ENCODE measurements around the gene IQUB. TPM values are rescaled to one million over a fixed set of nuclear protein-coding genes. Genes with fewer than 3 reads are reported as not detected.
"Not testable (repeated sequence)": the region's sequence is repeated elsewhere in the genome, so short reads cannot be mapped to it uniquely, and the experiment has no call there.

IQUB gene
- total RNA-seq, 1 donor from 2014 or later: 3.2 TPM

- DNase-seq (no peak), ATAC-seq (no peak)
- peaks cover 14% of the 10 kb centered on the region for H3K4me1 ChIP-seq
- H3K27ac ChIP-seq: peak overlapping the region; percentile 77
- H3K36me3 ChIP-seq: no peaks in the 10 kb centered on the region
- TF ChIP-seq CTCF (IDR thresholded peaks at IDR 0.05): no peak
- peak overlapping the region; percentile 64 for H3K4me3 ChIP-seq
- no peaks in the 10 kb centered on the region for H3K27me3 ChIP-seq (ENCODE audit: low read depth)
- no peaks in the 10 kb centered on the region for H3K9me3 ChIP-seq
- intact Hi-C loops (cut with DNase I): no loop called here
These were observed 860 bp downstream of the IQUB start for GRCh38 chr7:123533553-123533917.

GRCh38 chr7:123532788-123533552 lies 1.4 kb downstream of the IQUB start:
- H3K27ac ChIP-seq; H3K27me3 ChIP-seq (ENCODE audit: low read depth); H3K9me3 ChIP-seq; intact Hi-C loops (cut with DNase I); H3K36me3 ChIP-seq: not testable (repeated sequence)
- DNase-seq (peak; percentile 50), ATAC-seq (peak in 1 of 2 donors; percentile 55)
- peaks cover 14% of the 10 kb centered on the region for H3K4me1 ChIP-seq
- peak overlapping the region; percentile 46 for H3K4me3 ChIP-seq

- Histone ChIP-seq H3K4me1 (peaks cover 14% of the 10 kb centered on the region), H3K4me3 (peak overlapping the region; percentile 46)
- peak in 1 of 2 donors; percentile 1 for ATAC-seq
- DNase-seq; H3K27ac ChIP-seq; H3K9me3 ChIP-seq; H3K36me3 ChIP-seq; H3K27me3 ChIP-seq (ENCODE audit: low read depth); intact Hi-C loops (cut with DNase I): not testable (repeated sequence)
These were observed 2.1 kb downstream of the IQUB start for GRCh38 chr7:123532343-123532742.

GRCh38 chr7:123530035-123530591 lies 4.3 kb downstream of the IQUB start:
- not testable (repeated sequence) for ATAC-seq

GRCh38 chr7:123528265-123528664 lies 6.1 kb downstream of the IQUB start:
- intact Hi-C loops (cut with DNase I): no loop called here
- Histone ChIP-seq H3K36me3 (no peaks in the 10 kb centered on the region), H3K9me3 (no peaks in the 10 kb centered on the region), H3K4me3 (no peak overlapping the region), H3K27me3 (ENCODE audit: low read depth) (no peaks in the 10 kb centered on the region), H3K27ac (no peak overlapping the region), H3K4me1 (peaks cover 5% of the 10 kb centered on the region)
- no peak for TF ChIP-seq CTCF (IDR thresholded peaks at IDR 0.05)
- ATAC-seq (no peak), DNase-seq (no peak)

More at GRCh38 chr7:123530035-123530591, 4.3 kb downstream of the IQUB start:
- H3K36me3 ChIP-seq; DNase-seq; H3K27me3 ChIP-seq (ENCODE audit: low read depth); intact Hi-C loops (cut with DNase I); H3K27ac ChIP-seq; H3K4me3 ChIP-seq; H3K9me3 ChIP-seq: not testable (repeated sequence)
- H3K4me1 ChIP-seq: peaks cover 14% of the 10 kb centered on the region

GRCh38 chr7:123527712-123528225 lies 6.6 kb downstream of the IQUB start:
- ATAC-seq; H3K27ac ChIP-seq; H3K4me3 ChIP-seq; intact Hi-C loops (cut with DNase I); H3K27me3 ChIP-seq (ENCODE audit: low read depth); DNase-seq; H3K36me3 ChIP-seq; H3K9me3 ChIP-seq; H3K4me1 ChIP-seq: not testable (repeated sequence)

GRCh38 chr7:123526533-123526932 lies 7.9 kb downstream of the IQUB start:
- H3K36me3 ChIP-seq; ATAC-seq; DNase-seq; H3K27ac ChIP-seq; H3K27me3 ChIP-seq (ENCODE audit: low read depth); H3K4me1 ChIP-seq; H3K4me3 ChIP-seq; H3K9me3 ChIP-seq; intact Hi-C loops (cut with DNase I): not testable (repeated sequence)

GRCh38 chr7:123522066-123522465 lies 12.3 kb downstream of the IQUB start:
- no peak for TF ChIP-seq CTCF (IDR thresholded peaks at IDR 0.05)
- intact Hi-C loops (cut with DNase I): no loop called here
- no peaks in the 10 kb centered on the region for H3K4me1 ChIP-seq
- no peak overlapping the region for H3K27ac ChIP-seq
- no peak overlapping the region for H3K4me3 ChIP-seq
- DNase-seq (no peak), ATAC-seq (no peak)
- H3K9me3 ChIP-seq: no peaks in the 10 kb centered on the region
- no peaks in the 10 kb centered on the region for H3K36me3 ChIP-seq
- no peaks in the 10 kb centered on the region for H3K27me3 ChIP-seq (ENCODE audit: low read depth)
